NCI-H2081 treated with DMSO at 0.1 percent for 48 hours (cell line): ENCODE measurements around the gene HLA-DRB5.
"Not testable (repeated sequence)": the region's sequence is repeated elsewhere in the genome, so short reads cannot be mapped to it uniquely, and the experiment has no call there.

Source experiments
- DNase-seq: peaks from one replicate; lab custom pipeline; 2025; lab: John Stamatoyannopoulos, UW

Gene HLA-DRB5

GRCh38 chr6:32529697-32530430 lies at the start of gene HLA-DRB5:
Gene HLA-DRB5, minus strand, starts transcription at chr6:32530287. Its CDS starts 63 bp downstream, at chr6:32530224.
- no peak for DNase-seq

- no peak for DNase-seq
These were observed 48.9 kb upstream of the HLA-DRB5 start for GRCh38 chr6:32578962-32579361.

GRCh38 chr6:32577493-32577892 lies 47.4 kb upstream of the HLA-DRB5 start:
- not testable (repeated sequence) for DNase-seq

- DNase-seq = no peak
These were observed 46.2 kb upstream of the HLA-DRB5 start for GRCh38 chr6:32576250-32576649.

GRCh38 chr6:32570363-32570905 lies 40.3 kb upstream of the HLA-DRB5 start:
- DNase-seq = no peak

- DNase-seq = no peak
These were observed 38.5 kb upstream of the HLA-DRB5 start for GRCh38 chr6:32568561-32568960.

GRCh38 chr6:32566957-32567356 lies 36.9 kb upstream of the HLA-DRB5 start:
- no peak for DNase-seq

- no peak for DNase-seq
These were observed 35.4 kb upstream of the HLA-DRB5 start for GRCh38 chr6:32565511-32565910.

- no peak for DNase-seq
These were observed 32.9 kb upstream of the HLA-DRB5 start for GRCh38 chr6:32562940-32563339.

GRCh38 chr6:32559747-32560146 lies 29.7 kb upstream of the HLA-DRB5 start:
- DNase-seq = no peak

GRCh38 chr6:32558426-32559057 lies 28.5 kb upstream of the HLA-DRB5 start:
- DNase-seq = no peak

GRCh38 chr6:32554116-32554965 lies 24.3 kb upstream of the HLA-DRB5 start:
- DNase-seq = no peak

GRCh38 chr6:32553037-32553742 lies 23.1 kb upstream of the HLA-DRB5 start:
- no peak for DNase-seq

- DNase-seq = no peak
These were observed 21.3 kb upstream of the HLA-DRB5 start for GRCh38 chr6:32551410-32551809.

GRCh38 chr6:32539839-32540238 lies 9.8 kb upstream of the HLA-DRB5 start:
- DNase-seq = no peak

GRCh38 chr6:32530431-32530793 lies 325 bp upstream of the HLA-DRB5 start:
- DNase-seq = not testable (repeated sequence)

- no peak for DNase-seq
These were observed 7.6 kb downstream of the HLA-DRB5 start for GRCh38 chr6:32522302-32523047.

GRCh38 chr6:32519910-32520258 lies 10.2 kb downstream of the HLA-DRB5 start:
- no peak for DNase-seq

- DNase-seq = no peak
These were observed 10.8 kb downstream of the HLA-DRB5 start for GRCh38 chr6:32519118-32519909.

GRCh38 chr6:32517654-32518445 lies 12.2 kb downstream of the HLA-DRB5 start:
- DNase-seq = no peak
